ENCODE results near the gene MYO10. TPM values are rescaled to one million over a fixed set of nuclear protein-coding genes. Genes with fewer than 3 reads are reported as not detected.

Gene MYO10
- total RNA-seq, 3 donors from 2014 or later (not counting 1 experiment from before 2014, with no cell fraction given), result 0.83 to 1.2 TPM; not detected in 1

DNA sequence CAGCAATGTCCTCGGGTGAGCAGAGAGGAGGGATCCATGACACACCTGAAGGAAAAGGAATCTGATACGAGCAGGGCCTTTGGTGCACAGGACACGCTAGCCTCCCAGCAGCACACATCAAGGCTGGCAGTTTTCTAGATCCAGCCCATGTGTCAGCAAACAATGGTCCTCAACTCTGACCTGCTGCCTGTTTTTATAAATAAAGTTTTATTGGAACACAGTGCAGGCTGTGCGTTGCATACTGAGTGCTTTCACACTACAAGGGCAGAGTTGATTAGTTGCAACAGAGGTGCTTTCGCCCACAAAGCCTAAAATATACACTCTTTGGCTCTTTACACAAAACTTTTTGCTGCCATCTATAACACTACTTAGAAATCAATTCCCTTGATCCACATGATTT lies 147.1 kb downstream of the MYO10 start:
- no peak overlapping the region for H3K4me3 ChIP-seq (ENCODE audit: low read length)
- 72% methylated on average over 5 of the region's 5 CpGs for WGBS (ENCODE audit: insufficient coverage)
- no peaks in the 10 kb centered on the region for H3K27me3 Mint-ChIP-seq (ENCODE audit: low read depth in 2 of 2)
- no peaks in the 10 kb centered on the region for H3K4me1 Mint-ChIP-seq
- H3K4me1 ChIP-seq (ENCODE audit: control insufficient read depth, insufficient read depth, low read length), result no peaks in the 10 kb centered on the region
- no peaks in the 10 kb centered on the region for H3K36me3 Mint-ChIP-seq
- no peak overlapping the region for H3K27ac ChIP-seq (ENCODE audit: low read length)
- no peaks in the 10 kb centered on the region for H3K9me3 Mint-ChIP-seq
- intact Hi-C loops (cut with micrococcal nuclease), result no loop called here
- no peak for TF ChIP-seq CTCF (IDR thresholded peaks at IDR 0.05)
- no peaks in the 10 kb centered on the region for H3K9me3 ChIP-seq (ENCODE audit: control insufficient read depth, insufficient read depth, low read length)
- DNase-seq (no peak), ATAC-seq (no peak)
- no peaks in the 10 kb centered on the region for H3K36me3 ChIP-seq (ENCODE audit: control insufficient read depth, insufficient read depth, low read length)
- H3K27ac Mint-ChIP-seq, result no peak overlapping the region
- no peak overlapping the region for H3K4me3 Mint-ChIP-seq
- H3K27me3 ChIP-seq (ENCODE audit: control insufficient read depth, insufficient read depth, low read length), result no peaks in the 10 kb centered on the region

DNA sequence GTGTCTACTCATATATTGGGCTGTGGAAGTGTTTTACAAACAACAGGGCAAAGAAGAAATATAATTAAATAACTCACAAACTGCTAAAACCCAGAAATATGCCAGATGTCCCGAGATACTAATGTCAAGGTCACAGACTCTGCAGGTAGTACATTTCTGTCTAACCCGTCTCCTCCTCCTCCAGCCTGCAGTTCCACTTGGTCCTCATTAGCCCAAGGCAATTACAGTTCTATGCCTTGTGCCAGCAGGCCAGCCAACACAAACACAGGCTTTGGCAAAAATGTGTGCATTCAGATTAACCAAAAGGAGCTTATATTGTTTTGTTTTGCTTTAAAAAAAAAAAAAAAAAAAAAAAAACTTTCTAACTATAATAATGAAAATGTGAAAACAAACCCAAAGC lies 148.8 kb downstream of the MYO10 start:
- no peak overlapping the region for H3K4me3 Mint-ChIP-seq
- no peaks in the 10 kb centered on the region for H3K9me3 Mint-ChIP-seq
- H3K4me1 Mint-ChIP-seq, result no peaks in the 10 kb centered on the region
- H3K36me3 ChIP-seq (ENCODE audit: control insufficient read depth, insufficient read depth, low read length), result no peaks in the 10 kb centered on the region
- intact Hi-C loops (cut with micrococcal nuclease), result no loop called here
- DNase-seq, result no peak
- WGBS (ENCODE audit: insufficient coverage), result 80% methylated on average over 2 of the region's 2 CpGs
- no peak overlapping the region for H3K4me3 ChIP-seq (ENCODE audit: low read length)
- TF ChIP-seq CTCF (IDR thresholded peaks at IDR 0.05), result no peak
- H3K27ac ChIP-seq (ENCODE audit: low read length), result no peak overlapping the region
- H3K27me3 Mint-ChIP-seq (ENCODE audit: low read depth in 2 of 2), result no peaks in the 10 kb centered on the region
- no peaks in the 10 kb centered on the region for H3K36me3 Mint-ChIP-seq
- H3K4me1 ChIP-seq (ENCODE audit: control insufficient read depth, insufficient read depth, low read length), result no peaks in the 10 kb centered on the region
- no peak for ATAC-seq
- H3K9me3 ChIP-seq (ENCODE audit: control insufficient read depth, insufficient read depth, low read length), result no peaks in the 10 kb centered on the region
- no peaks in the 10 kb centered on the region for H3K27me3 ChIP-seq (ENCODE audit: control insufficient read depth, insufficient read depth, low read length)
- H3K27ac Mint-ChIP-seq, result no peak overlapping the region

DNA sequence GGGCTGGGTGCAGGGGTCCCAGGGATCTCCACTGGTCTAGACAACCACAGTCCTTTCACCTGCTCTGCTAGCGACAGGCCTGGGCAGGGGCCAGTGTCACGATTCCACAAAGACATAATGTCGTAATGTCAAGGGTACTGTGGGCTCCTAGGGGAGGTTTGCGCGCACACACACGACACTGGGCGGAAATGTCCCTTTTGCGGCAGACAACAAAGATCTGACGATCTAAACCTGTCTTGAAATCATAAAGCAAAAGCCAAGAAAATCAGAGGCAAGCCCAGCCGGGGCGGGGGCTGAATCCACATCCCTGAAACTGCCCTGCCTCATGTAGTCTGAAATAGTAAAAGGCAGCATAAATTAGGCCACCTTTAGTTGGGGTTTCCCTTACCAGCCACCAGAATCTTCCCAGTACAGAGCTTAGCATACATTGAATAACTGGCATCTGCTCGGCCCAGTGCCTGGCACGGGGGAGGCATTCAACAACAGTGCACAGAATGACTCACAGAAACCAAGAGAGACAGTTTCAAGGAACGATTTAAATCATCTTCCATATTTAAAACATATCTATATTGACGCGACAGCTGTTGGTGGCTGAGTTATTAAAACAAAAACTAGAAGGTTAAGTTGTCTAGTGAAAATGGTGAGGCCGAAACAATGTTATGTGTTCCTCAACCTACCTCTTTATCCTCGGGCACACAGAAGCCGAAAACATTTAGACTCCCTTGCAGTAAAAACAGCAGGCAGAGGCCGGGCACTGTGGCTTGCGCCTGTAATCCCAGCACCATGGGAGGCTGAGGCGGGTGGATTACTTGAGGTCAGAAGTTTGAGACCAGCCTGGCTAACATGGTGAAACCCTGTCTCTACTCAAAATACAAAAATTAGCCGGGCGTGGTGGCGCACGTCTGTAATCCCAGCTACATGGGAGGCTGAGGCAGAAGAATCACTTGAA lies 151.0 kb downstream of the MYO10 start:
- H3K9me3 Mint-ChIP-seq, result no peaks in the 10 kb centered on the region
- H3K27ac ChIP-seq (ENCODE audit: low read length), result no peak overlapping the region
- H3K27me3 ChIP-seq (ENCODE audit: control insufficient read depth, insufficient read depth, low read length), result no peaks in the 10 kb centered on the region
- TF ChIP-seq CTCF (IDR thresholded peaks at IDR 0.05), result no peak
- no peaks in the 10 kb centered on the region for H3K36me3 Mint-ChIP-seq
- whole genome bisulfite sequencing (ENCODE audit: insufficient coverage), result 72% methylated on average over 22 of the region's 26 CpGs
- H3K9me3 ChIP-seq (ENCODE audit: control insufficient read depth, insufficient read depth, low read length), result no peaks in the 10 kb centered on the region
- H3K27me3 Mint-ChIP-seq (ENCODE audit: low read depth in 2 of 2), result no peaks in the 10 kb centered on the region
- intact Hi-C loops (cut with micrococcal nuclease), result no loop called here
- no peak overlapping the region for H3K4me3 Mint-ChIP-seq
- no peak overlapping the region for H3K27ac Mint-ChIP-seq
- no peak overlapping the region for H3K4me3 ChIP-seq (ENCODE audit: low read length)
- DNase-seq, result no peak
- no peaks in the 10 kb centered on the region for H3K4me1 ChIP-seq (ENCODE audit: control insufficient read depth, insufficient read depth, low read length)
- H3K4me1 Mint-ChIP-seq, result no peaks in the 10 kb centered on the region
- ATAC-seq, result no peak
- H3K36me3 ChIP-seq (ENCODE audit: control insufficient read depth, insufficient read depth, low read length), result no peaks in the 10 kb centered on the region

Measured in natural killer cell (primary cell).